Liver (tissue), 9 donors: ENCODE data around the gene ITIH4. TPM values are rescaled to one million over a fixed set of nuclear protein-coding genes. Genes with fewer than 3 reads are reported as not detected.

Source experiments
- DNase-seq: peaks from one replicate; pipeline ENCODE4 v3.0.0-alpha.2; 2017; ENCODE audit warnings: low spot score
- H3K27ac ChIP-seq, 2 donors: one replicate each; pipeline ENCODE4 v1.7.0; 2013; ENCODE audit warnings: inconsistent platforms in 2 of 2, low read length in 2 of 2, control low read depth in 1 of 2, low read depth in 1 of 2, mild to moderate bottlenecking in 1 of 2
- H3K27me3 ChIP-seq, 4 donors: one replicate each; pipeline versions ENCODE4 v1.6.1 to v1.7.0; 2013; ENCODE audit warnings: low read length in 3 of 4, inconsistent platforms in 1 of 4, mild to moderate bottlenecking in 1 of 4, moderate library complexity in 1 of 4; ENCODE audit not compliant: control insufficient read depth in 4 of 4, insufficient read depth in 4 of 4
- H3K36me3 ChIP-seq, 4 donors: one replicate each; pipeline versions ENCODE4 v1.6.1 to v1.7.0; 2013; ENCODE audit warnings: low read length in 3 of 4, mild to moderate bottlenecking in 3 of 4, low read depth in 1 of 4, moderate library complexity in 1 of 4; ENCODE audit not compliant: control insufficient read depth in 4 of 4, insufficient read depth in 3 of 4
- H3K4me1 ChIP-seq, 4 donors: one replicate each; pipeline versions ENCODE4 v1.6.1 to v1.7.0; 2013; ENCODE audit warnings: low read length in 3 of 4, mild to moderate bottlenecking in 3 of 4, moderate library complexity in 1 of 4; ENCODE audit not compliant: control insufficient read depth in 4 of 4, insufficient read depth in 4 of 4
- H3K4me3 ChIP-seq, 3 donors: one replicate each; pipeline versions ENCODE4 v1.6.1 to v1.7.0; 2013; ENCODE audit warnings: low read length in 3 of 3, control low read depth in 1 of 3, low read depth in 1 of 3, mild to moderate bottlenecking in 1 of 3
- H3K9ac ChIP-seq, 2 donors: one replicate each; pipeline ENCODE4 v1.7.0; 2013; ENCODE audit warnings: low read length in 2 of 2, mild to moderate bottlenecking in 2 of 2, moderate library complexity in 2 of 2, control low read depth in 1 of 2, low read depth in 1 of 2
- H3K9me3 ChIP-seq, 4 donors: one replicate each; pipeline versions ENCODE4 v1.6.1 to v1.7.0; 2013; ENCODE audit warnings: low read length in 3 of 4; ENCODE audit not compliant: control insufficient read depth in 4 of 4
- ATF3 ChIP-seq: IDR thresholded peaks from 2 replicates; pipeline ENCODE4 v1.6.1; 2016; ENCODE audit warnings: antibody characterized with exemption
- CTCF ChIP-seq: fragments of 150-350 bp; IDR thresholded peaks from 2 replicates; pipeline ENCODE4 v1.5.1; 2017; ENCODE audit warnings: improper control_type of control experiment, low read depth, low read length; ENCODE audit not compliant: missing input control
- EGR1 ChIP-seq, 2 donors: IDR thresholded peaks; 2 replicates each; pipeline ENCODE4 v1.6.1; 2016 to 2018; ENCODE audit warnings: antibody characterized with exemption in 2 of 2, low read depth in 2 of 2
- FOXA1 ChIP-seq: IDR thresholded peaks from 2 replicates; pipeline ENCODE4 v1.6.1; 2016; ENCODE audit warnings: antibody characterized with exemption
- GABPA ChIP-seq, 2 donors: IDR thresholded peaks in 1 of 2; conservative IDR thresholded peaks in 1 of 2; 2 replicates each; pipeline ENCODE4 v1.6.1; 2016; ENCODE audit warnings: antibody characterized with exemption in 2 of 2, mild to moderate bottlenecking in 1 of 2, moderate library complexity in 1 of 2
- HNF4A ChIP-seq, 2 donors: conservative IDR thresholded peaks; 2 replicates each; pipeline ENCODE4 v1.6.1; 2016; ENCODE audit warnings: antibody characterized with exemption in 2 of 2, mild to moderate bottlenecking in 2 of 2
- HNF4G ChIP-seq: IDR thresholded peaks from 2 replicates; pipeline ENCODE4 v1.6.1; 2016; ENCODE audit warnings: antibody characterized with exemption
- MAX ChIP-seq: IDR thresholded peaks from 2 replicates; pipeline ENCODE4 v1.6.1; 2016; ENCODE audit warnings: antibody characterized with exemption
- NR2F2 ChIP-seq: IDR thresholded peaks from 2 replicates; pipeline ENCODE4 v1.6.1; 2016; ENCODE audit warnings: antibody characterized with exemption
- RAD21 ChIP-seq, 2 donors: IDR thresholded peaks; 2 replicates each; pipeline ENCODE4 v1.6.1; 2016; ENCODE audit warnings: antibody characterized with exemption in 2 of 2, mild to moderate bottlenecking in 2 of 2
- REST ChIP-seq: IDR thresholded peaks from 2 replicates; pipeline ENCODE4 v1.6.1; 2016; ENCODE audit warnings: antibody characterized with exemption, mild to moderate bottlenecking
- RXRA ChIP-seq, 2 donors: IDR thresholded peaks; 2 replicates each; pipeline ENCODE4 v1.6.1; 2017 to 2018; ENCODE audit warnings: antibody characterized with exemption in 2 of 2, mild to moderate bottlenecking in 1 of 2
- SP1 ChIP-seq: IDR thresholded peaks from 2 replicates; pipeline ENCODE4 v1.6.1; 2018; ENCODE audit warnings: antibody characterized with exemption, mild to moderate bottlenecking
- TAF1 ChIP-seq: conservative IDR thresholded peaks from 2 replicates; pipeline ENCODE4 v1.6.1; 2016; ENCODE audit warnings: antibody characterized with exemption, mild to moderate bottlenecking
- YY1 ChIP-seq: IDR thresholded peaks from 2 replicates; pipeline ENCODE4 v1.6.1; 2016; ENCODE audit warnings: antibody characterized with exemption, mild to moderate bottlenecking
- WGBS: extraction: QIAGEN DNeasy Blood & Tissue Kit; methylation state at CpG from one replicate; pipeline ENCODE4 v1.1.7; 2013; 5-methylcytosine and 5-hydroxymethylcytosine counted together
- polyA plus RNA-seq, 2 donors: library from polyadenylated mRNA; stranded (reverse) in 1 of 2; unstranded in 1 of 2; fragments of 200-250 nt in 1 of 2; fragments of >200 nt in 1 of 2; fragmentation: Nextera tagmentation in 1 of 2; extraction: Ambion mirVana in 1 of 2; gene quantifications; one replicate each; pipeline versions ENCODE4 v1.2.1 to v1.2.3, GENCODE V29; 2013 to 2015
- total RNA-seq, 2 donors: library from RNA; depleted of rRNA; stranded (reverse); fragments of >200 nt; gene quantifications; one replicate each; pipeline ENCODE4 v1.2.3, GENCODE V29; 2014
- donor health status: healthy.
- donor health status: healthy.
- donor health status: healthy.
- donor health status: healthy.
- donor health status: healthy.

ITIH4 gene
- total and polyA plus RNA-seq, 4 donors: 447 to 3,354 (median 2,410) TPM

- Histone ChIP-seq H3K27me3 (no peaks in the 10 kb centered on the region), H3K4me1 (peaks cover 20 to 85% (median 66%) of the 10 kb centered on the region in 4 donors), H3K4me3 (no peak overlapping the region), H3K9me3 (no peaks in the 10 kb centered on the region), H3K9ac (no peak overlapping the region), H3K27ac (peak overlapping the region; percentile 77 to 97), H3K36me3 (peaks cover 4 to 38% (median 29%) of the 10 kb centered on the region in 4 donors)
- DNase-seq: no peak
- 86% methylated on average over 4 of the region's 4 CpGs for WGBS
- TF ChIP-seq YY1: no peak
- TF ChIP-seq SP1: no peak
- no peak for TF ChIP-seq RAD21 (IDR thresholded peaks at IDR 0.05)
- no peak for TF ChIP-seq REST
- TF ChIP-seq FOXA1: no peak
- TF ChIP-seq MAX: no peak
- TF ChIP-seq GABPA (IDR thresholded peaks at IDR 0.05 in 1 of 2, conservative IDR thresholded peaks at IDR 0.05 in 1 of 2): no peak
- TF ChIP-seq EGR1 (IDR thresholded peaks at IDR 0.05; ENCODE audit: low read depth in 2 of 2): no peak
- no peak for TF ChIP-seq RXRA (IDR thresholded peaks at IDR 0.05)
Measured at GRCh38 chr3:52791928-52792327, 38.5 kb downstream of the ITIH4 start.

- peaks cover 4 to 35% (median 25%) of the 10 kb centered on the region in 4 donors for H3K36me3 ChIP-seq
- H3K4me1 ChIP-seq: peaks cover 19 to 85% (median 67%) of the 10 kb centered on the region in 4 donors
- no peaks in the 10 kb centered on the region for H3K9me3 ChIP-seq
- no peak for TF ChIP-seq EGR1 (IDR thresholded peaks at IDR 0.05; ENCODE audit: low read depth in 2 of 2)
- TF ChIP-seq RXRA (IDR thresholded peaks at IDR 0.05): no peak
- H3K27ac ChIP-seq: peak overlapping the region in 1 of 2 donors; percentile 97
- 77% methylated on average over 12 of the region's 12 CpGs for WGBS
- no peak overlapping the region for H3K4me3 ChIP-seq
- no peaks in the 10 kb centered on the region for H3K27me3 ChIP-seq
- no peak for DNase-seq
- H3K9ac ChIP-seq: no peak overlapping the region
Measured at GRCh38 chr3:52791366-52791765, 39.1 kb downstream of the ITIH4 start.

- Histone ChIP-seq H3K36me3 (peaks cover 4 to 34% (median 23%) of the 10 kb centered on the region in 4 donors), H3K4me1 (peaks cover 16 to 85% (median 67%) of the 10 kb centered on the region in 4 donors), H3K27me3 (no peaks in the 10 kb centered on the region), H3K27ac (no peak overlapping the region), H3K9ac (no peak overlapping the region), H3K9me3 (no peaks in the 10 kb centered on the region), H3K4me3 (no peak overlapping the region)
- DNase-seq: no peak
- whole genome bisulfite sequencing: 88% methylated on average over 13 of the region's 13 CpGs
- TF ChIP-seq GABPA (IDR thresholded peaks at IDR 0.05 in 1 of 2, conservative IDR thresholded peaks at IDR 0.05 in 1 of 2): no peak
- no peak for TF ChIP-seq TAF1
- TF ChIP-seq EGR1 (IDR thresholded peaks at IDR 0.05; ENCODE audit: low read depth in 2 of 2): no peak
- TF ChIP-seq CTCF: no peak
- TF ChIP-seq NR2F2: no peak
- no peak for TF ChIP-seq SP1
- no peak for TF ChIP-seq HNF4G
- TF ChIP-seq RXRA (IDR thresholded peaks at IDR 0.05): no peak
- TF ChIP-seq RAD21 (IDR thresholded peaks at IDR 0.05): no peak
- no peak for TF ChIP-seq MAX
- TF ChIP-seq HNF4A (conservative IDR thresholded peaks at IDR 0.05): no peak
- no peak for TF ChIP-seq ATF3
- TF ChIP-seq REST: no peak
- no peak for TF ChIP-seq YY1
- TF ChIP-seq FOXA1: no peak
Measured at GRCh38 chr3:52790741-52791140, 39.7 kb downstream of the ITIH4 start.
